K562 (cell line): Measurements from ENCODE around the gene KCND1. TPM values are rescaled to one million over a fixed set of nuclear protein-coding genes. Genes with fewer than 3 reads are reported as not detected.
A peak's percentile ranks its signal among the peaks of the same experiment; 100 is the strongest.

Experiments
- CTBP1 ChIP-seq: fragments of 450-650 bp; IDR thresholded peaks from 2 replicates; pipeline ENCODE4 v1.6.1; 2016; ENCODE audit warnings: borderline replicate concordance
- CXXC5 ChIP-seq: fragments of 250-450 bp; sonication (Bioruptor Pico); IDR thresholded peaks from 2 replicates; pipeline ENCODE4 v1.8.0; 2022; ENCODE audit warnings: inconsistent platforms, mild to moderate bottlenecking, moderate library complexity
- EP300 ChIP-seq: IDR thresholded peaks from 2 replicates; pipeline ENCODE4 v1.6.1; 2012; ENCODE audit warnings: low read length, improper control_type of control experiment
- ESRRA ChIP-seq: fragments of 450-650 bp; IDR thresholded peaks from 2 replicates; pipeline ENCODE4 v1.6.1; 2014; ENCODE audit warnings: low read depth, mild to moderate bottlenecking, moderate library complexity, borderline replicate concordance
- HDAC1 ChIP-seq, 2 experiments: fragments of 450-650 bp; IDR thresholded peaks; 2 replicates each; pipeline ENCODE4 v1.6.1; 2016 to 2017; ENCODE audit warnings: inconsistent platforms in 1 of 2, mild to moderate bottlenecking in 1 of 2, moderate library complexity in 1 of 2
- KAT7 ChIP-seq: sonication (generic); formaldehyde crosslinking; IDR thresholded peaks from 2 replicates; pipeline ENCODE4 v1.8.0; 2022; ENCODE audit warnings: missing genetic modification reagents, mild to moderate bottlenecking, borderline replicate concordance
- MAZ ChIP-seq, 2 experiments: fragments of 450-650 bp in 1 of 2; sonication (generic) in 1 of 2; formaldehyde crosslinking; IDR thresholded peaks in 1 of 2; conservative IDR thresholded peaks in 1 of 2; 2 replicates each; pipeline versions ENCODE4 v1.4.0 to v1.5.0; 2020; ENCODE audit warnings: mild to moderate bottlenecking in 1 of 2, missing genetic modification reagents in 1 of 2
- NR2C1 ChIP-seq, 2 experiments: fragments of 450-650 bp; IDR thresholded peaks; 2 replicates each; pipeline ENCODE4 v1.6.1; 2017; ENCODE audit warnings: mild to moderate bottlenecking in 2 of 2, antibody characterized with exemption in 1 of 2, inconsistent platforms in 1 of 2, missing compliant biosample characterization in 1 of 2, missing genetic modification characterization in 1 of 2
- POLR2AphosphoS2 ChIP-seq: IDR thresholded peaks from 2 replicates; pipeline ENCODE4 v1.6.1; 2012; ENCODE audit warnings: low read length, improper control_type of control experiment
- RBM39 ChIP-seq: fragments of 200-400 bp; formaldehyde crosslinking; optimal IDR thresholded peaks from 2 replicates; pipeline ENCODE3; 2018; ENCODE audit warnings: low read depth, low read length
- RFX5 ChIP-seq: IDR thresholded peaks from 2 replicates; pipeline ENCODE4 v1.6.1; 2011; ENCODE audit warnings: low read depth, mild to moderate bottlenecking, improper control_type of control experiment, low read length
- SIN3A ChIP-seq, 2 experiments: fragments of 150-350 bp in 1 of 2; IDR thresholded peaks; 2 replicates each; pipeline ENCODE4 v1.6.1; 2011 to 2016; ENCODE audit warnings: borderline replicate concordance in 2 of 2, low read depth in 2 of 2, low read length in 2 of 2, mild to moderate bottlenecking in 2 of 2, moderate library complexity in 2 of 2; ENCODE audit not compliant: control insufficient read depth in 1 of 2
- YY1 ChIP-seq, 3 experiments: IDR thresholded peaks; 2 replicates each; pipeline ENCODE4 v1.6.1; 2011; ENCODE audit warnings: low read length in 2 of 3, mild to moderate bottlenecking in 2 of 3, moderate library complexity in 2 of 3, borderline replicate concordance in 1 of 3, control low read depth in 1 of 3, low read depth in 1 of 3; ENCODE audit not compliant: insufficient read depth in 3 of 3, insufficient replicate concordance in 2 of 3, control insufficient read depth in 1 of 3, insufficient read length in 1 of 3; ENCODE audit errors: extremely low read depth in 1 of 3
- ZBED1 ChIP-seq: IDR thresholded peaks from 2 replicates; pipeline ENCODE4 v1.6.1; 2014
- ZBTB7A ChIP-seq: IDR thresholded peaks from 2 replicates; pipeline ENCODE4 v1.6.1; 2011; ENCODE audit warnings: low read depth, mild to moderate bottlenecking, low read length, moderate library complexity, borderline replicate concordance; ENCODE audit not compliant: control insufficient read depth
- ZNF41 ChIP-seq: fragments of 250-450 bp; sonication (Bioruptor Pico); conservative IDR thresholded peaks from 2 replicates; pipeline ENCODE4 v1.4.0; 2020; ENCODE audit warnings: mild to moderate bottlenecking
- ZNF561 ChIP-seq: fragments of 450-650 bp; formaldehyde crosslinking; conservative IDR thresholded peaks from 2 replicates; pipeline ENCODE4 v1.4.0; 2020; ENCODE audit warnings: mild to moderate bottlenecking, moderate library complexity
- polyA plus RNA-seq, 8 experiments: library from polyadenylated mRNA; depleted of rRNA in 4 of 8; stranded (reverse) in 5 of 8; unstranded in 3 of 8; fragments of >200 nt; fragmentation: Nextera tagmentation in 2 of 8; fragmentation: Illumina TruSeq in 1 of 8; extraction: Ambion mirVana in 2 of 8; extraction: Trizol in 1 of 8; gene quantifications; 2 replicates each; pipeline versions ENCODE4 v1.2.1 to v1.2.3, GENCODE V29; 2011 to 2014; ENCODE audit warnings: inconsistent platforms in 1 of 8, missing spikeins in 1 of 8
- total RNA-seq, 7 experiments: library from RNA; depleted of rRNA in 6 of 7; stranded (reverse); fragments of >200 nt in 6 of 7; fragmentation: Illumina TruSeq in 2 of 7; extraction: Trizol in 2 of 7; gene quantifications; 2 replicates each; pipeline versions ENCODE4 v1.2.1 to v1.2.3, GENCODE V29; 2011 to 2021; ENCODE audit warnings: low replicate concordance in 1 of 7
- TF ChIP-seq, protein P1 (sequence below), 2 experiments: fragments of 450-650 bp in 1 of 2; sonication (generic) in 1 of 2; formaldehyde crosslinking in 1 of 2; IDR thresholded peaks in 1 of 2; conservative IDR thresholded peaks in 1 of 2; 2 replicates each; pipeline versions ENCODE4 v1.6.1 to v1.8.1; 2016 to 2023; ENCODE audit warnings: mild to moderate bottlenecking in 2 of 2, moderate library complexity in 2 of 2, inconsistent platforms in 1 of 2, missing genetic modification reagents in 1 of 2
- TF ChIP-seq, protein P2 (sequence below): sonication (generic); formaldehyde crosslinking; IDR thresholded peaks from 2 replicates; pipeline ENCODE4 v1.8.0; 2023; ENCODE audit warnings: mild to moderate bottlenecking, missing genetic modification reagents

The KCND1 gene
- total and polyA plus RNA-seq, 9 of the 15 experiments (the other 6 are each of a cell fraction or from before 2014, with no cell fraction given): 0.06 to 0.83 (median 0.39) TPM; not detected in 1

- peak; percentile 62 to 88; a peak in 1 of 4 replicates for TF ChIP-seq SIN3A (IDR thresholded peaks at IDR 0.05; ENCODE audit: borderline replicate concordance in 2 of 2, control insufficient read depth in 1 of 2, low read depth in 2 of 2, low read length in 2 of 2)
- peak; percentile 78 for TF ChIP-seq RBM39
- no peak for TF ChIP-seq ZNF561 (CRISPR knock-in tag)
- TF ChIP-seq ZBED1: 0 out of 2 replicates have a peak, but pooled peaks have one; percentile 32
- TF ChIP-seq HDAC1 (IDR thresholded peaks at IDR 0.05): peak in 1 of 2 experiments; percentile 52; a peak in 2 of 4 replicates
- TF ChIP-seq ZBTB7A: 0 out of 2 replicates have a peak, but pooled peaks have one; percentile 20
- peak in 1 of 2 experiments; percentile 43; a peak in 1 of 4 replicates for TF ChIP-seq MAZ (CRISPR knock-in tag; conservative IDR thresholded peaks at IDR 0.05 in 1 of 2, IDR thresholded peaks at IDR 0.05 in 1 of 2)
- peak in 2 of 3 experiments; percentile 40 to 51 for TF ChIP-seq YY1 (IDR thresholded peaks at IDR 0.05; ENCODE audit: borderline replicate concordance in 1 of 3, control insufficient read depth in 1 of 3, extremely low read depth in 1 of 3, insufficient read depth in 3 of 3, insufficient read length in 1 of 3, insufficient replicate concordance in 2 of 3, low read depth in 1 of 3, low read length in 2 of 3)
- TF ChIP-seq, protein P1, sequence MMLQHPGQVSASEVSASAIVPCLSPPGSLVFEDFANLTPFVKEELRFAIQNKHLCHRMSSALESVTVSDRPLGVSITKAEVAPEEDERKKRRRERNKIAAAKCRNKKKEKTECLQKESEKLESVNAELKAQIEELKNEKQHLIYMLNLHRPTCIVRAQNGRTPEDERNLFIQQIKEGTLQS (IDR thresholded peaks at IDR 0.05): no peak
- TF ChIP-seq, protein P1 (CRISPR knock-in tag; conservative IDR thresholded peaks at IDR 0.05): 0 out of 2 replicates have a peak, but pooled peaks have one; percentile 44
- TF ChIP-seq, protein P2, sequence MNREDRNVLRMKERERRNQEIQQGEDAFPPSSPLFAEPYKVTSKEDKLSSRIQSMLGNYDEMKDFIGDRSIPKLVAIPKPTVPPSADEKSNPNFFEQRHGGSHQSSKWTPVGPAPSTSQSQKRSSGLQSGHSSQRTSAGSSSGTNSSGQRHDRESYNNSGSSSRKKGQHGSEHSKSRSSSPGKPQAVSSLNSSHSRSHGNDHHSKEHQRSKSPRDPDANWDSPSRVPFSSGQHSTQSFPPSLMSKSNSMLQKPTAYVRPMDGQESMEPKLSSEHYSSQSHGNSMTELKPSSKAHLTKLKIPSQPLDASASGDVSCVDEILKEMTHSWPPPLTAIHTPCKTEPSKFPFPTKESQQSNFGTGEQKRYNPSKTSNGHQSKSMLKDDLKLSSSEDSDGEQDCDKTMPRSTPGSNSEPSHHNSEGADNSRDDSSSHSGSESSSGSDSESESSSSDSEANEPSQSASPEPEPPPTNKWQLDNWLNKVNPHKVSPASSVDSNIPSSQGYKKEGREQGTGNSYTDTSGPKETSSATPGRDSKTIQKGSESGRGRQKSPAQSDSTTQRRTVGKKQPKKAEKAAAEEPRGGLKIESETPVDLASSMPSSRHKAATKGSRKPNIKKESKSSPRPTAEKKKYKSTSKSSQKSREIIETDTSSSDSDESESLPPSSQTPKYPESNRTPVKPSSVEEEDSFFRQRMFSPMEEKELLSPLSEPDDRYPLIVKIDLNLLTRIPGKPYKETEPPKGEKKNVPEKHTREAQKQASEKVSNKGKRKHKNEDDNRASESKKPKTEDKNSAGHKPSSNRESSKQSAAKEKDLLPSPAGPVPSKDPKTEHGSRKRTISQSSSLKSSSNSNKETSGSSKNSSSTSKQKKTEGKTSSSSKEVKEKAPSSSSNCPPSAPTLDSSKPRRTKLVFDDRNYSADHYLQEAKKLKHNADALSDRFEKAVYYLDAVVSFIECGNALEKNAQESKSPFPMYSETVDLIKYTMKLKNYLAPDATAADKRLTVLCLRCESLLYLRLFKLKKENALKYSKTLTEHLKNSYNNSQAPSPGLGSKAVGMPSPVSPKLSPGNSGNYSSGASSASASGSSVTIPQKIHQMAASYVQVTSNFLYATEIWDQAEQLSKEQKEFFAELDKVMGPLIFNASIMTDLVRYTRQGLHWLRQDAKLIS (CRISPR knock-in tag): 0 out of 2 replicates have a peak, but pooled peaks have one; percentile 30
- TF ChIP-seq CTBP1: peak; percentile 68; the same call in 1 of the 2 replicates
- peak; percentile 73; the same call in 1 of the 2 replicates for TF ChIP-seq POLR2AphosphoS2
- peak; percentile 81 for TF ChIP-seq RFX5
- TF ChIP-seq EP300: peak; percentile 86
- 0 out of 2 replicates have a peak, but pooled peaks have one; percentile 28 for TF ChIP-seq ESRRA
- no peak for TF ChIP-seq NR2C1 (IDR thresholded peaks at IDR 0.05)
- peak; percentile 94 for TF ChIP-seq NR2C1 (tag; IDR thresholded peaks at IDR 0.05)
- TF ChIP-seq ZNF41 (CRISPR knock-in tag): no peak
- peak; percentile 52 for TF ChIP-seq CXXC5
- peak; percentile 4; the same call in 1 of the 2 replicates for TF ChIP-seq KAT7 (CRISPR knock-in tag)
Measured at GRCh38 chrX:48917139-48918001, 54.3 kb downstream of the KCND1 start (continued).
